Ovary (tissue), 9 donors: ENCODE results near the gene RPP30. TPM values are rescaled to one million over a fixed set of nuclear protein-coding genes. Genes with fewer than 3 reads are reported as not detected.

Source experiments
- DNase-seq, 5 donors: peaks; one replicate each; pipeline ENCODE4 v3.0.0-alpha.2; 2019 to 2020
- H3K27ac ChIP-seq, 2 donors: fragments of 200-600 bp; one replicate each; pipeline versions ENCODE4 v1.5.1 to v1.8.0; 2019 to 2022
- H3K27me3 ChIP-seq: fragments of 200-600 bp; one replicate; pipeline ENCODE4 v1.8.0; 2022
- H3K36me3 ChIP-seq: fragments of 200-600 bp; sonication (generic); one replicate; pipeline ENCODE4 v1.5.1; 2019
- H3K4me1 ChIP-seq: one replicate; pipeline ENCODE4 v1.8.1; 2013; ENCODE audit warnings: mild to moderate bottlenecking, moderate library complexity; ENCODE audit not compliant: insufficient read depth
- H3K4me3 ChIP-seq: fragments of 200-600 bp; sonication (generic); one replicate; pipeline ENCODE4 v1.5.1; 2017
- H3K9me3 ChIP-seq, 2 donors: fragments of 200-600 bp in 1 of 2; sonication (generic) in 1 of 2; one replicate each; pipeline versions ENCODE4 v1.5.1 to v1.8.1; 2013 to 2019; ENCODE audit warnings: mild to moderate bottlenecking in 1 of 2, moderate library complexity in 1 of 2
- CTCF ChIP-seq, 3 donors: fragments of 450-650 bp in 2 of 3; fragments of 200-600 bp in 1 of 3; IDR thresholded peaks; one replicate each; pipeline versions ENCODE4 v1.5.1 to v1.8.0; 2016 to 2022; ENCODE audit warnings: antibody characterized with exemption in 3 of 3, mild to moderate bottlenecking in 1 of 3
- EP300 ChIP-seq: sonication (generic); formaldehyde crosslinking; IDR thresholded peaks from one replicate; pipeline ENCODE4 v1.6.1; 2017; ENCODE audit warnings: antibody characterized with exemption
- POLR2A ChIP-seq: fragments of 450-650 bp; IDR thresholded peaks from one replicate; pipeline ENCODE4 v1.6.1; 2017; ENCODE audit warnings: antibody characterized with exemption, mild to moderate bottlenecking, moderate library complexity
- WGBS, 3 donors: extraction: QIAGEN DNeasy Blood & Tissue Kit in 1 of 3; methylation state at CpG; one replicate each; pipeline versions ENCODE4 v1.1.5 to v1.1.7; 2013 to 2017; 5-methylcytosine and 5-hydroxymethylcytosine counted together
- intact Hi-C, 4 donors: fragments of 100-400 bp; cut with DNase I; formaldehyde crosslinking; loops; one replicate each; pipeline versions ENCODE4 v1.11.0 to v1.15.1; 2022 to 2023
- polyA plus RNA-seq, 2 donors: library from polyadenylated mRNA; stranded (reverse); fragments of 200-250 nt in 1 of 2; fragments of 350-450 nt in 1 of 2; fragmentation: Illumina TruSeq in 1 of 2; extraction: RNeasy Lipid Tissue Mini Kit (QIAGEN cat#74804) in 1 of 2; gene quantifications; one replicate each; pipeline ENCODE4 v1.2.3, GENCODE V29; 2013 to 2014
- small RNA-seq: library from RNA; depleted of rRNA; stranded (forward); fragments of <200 nt; gene quantifications from one replicate; pipeline ENCODE3, GENCODE V24; 2016
- total RNA-seq, 7 donors: library from RNA; depleted of rRNA in 2 of 7; stranded (reverse); fragments of >200 nt in 2 of 7; fragmentation: NEBNext Ultra II Directional in 3 of 7; extraction: Animal tissue kit (Norgen Biotek cat#: 25700) in 3 of 7; gene quantifications; one replicate each; pipeline versions ENCODE4 v1.1.0 to v1.2.4, GENCODE V29; 2016 to 2023
- donor health status: DM: no; HTN: no; CAD: no; lungs with moderate emphysema.
- donor health status: DM: no; HTN: no; CAD: no.
- donor health status: Bipolar disorder and iron deficiency.
- donor health status: DM: yes; HTN: yes; CAD: no.
- donor health status: DM: no; HTN: no; CAD: no.
- donor health status: DM: yes; HTN: yes; CAD: no.

The RPP30 gene
- total and polyA plus RNA-seq, 9 donors: 20.9 to 35.1 (median 28.6) TPM

- Histone ChIP-seq H3K36me3 (no peaks in the 10 kb centered on the region), H3K9me3 (no peaks in the 10 kb centered on the region), H3K27ac (no peak overlapping the region), H3K4me3 (no peak overlapping the region), H3K27me3 (no peaks in the 10 kb centered on the region), H3K4me1 (no peaks in the 10 kb centered on the region)
- no peak for DNase-seq
- no peak for TF ChIP-seq POLR2A
- TF ChIP-seq EP300: no peak
- no peak for TF ChIP-seq CTCF (IDR thresholded peaks at IDR 0.05)
- intact Hi-C loops: no loop called here
- 0 to 88% (median 0%) methylated on average over 1 of the region's 1 CpG for WGBS, 3 donors
These were observed 73.0 kb downstream of the RPP30 start for GRCh38 chr10:90944749-90945148.

- no peak for DNase-seq
- no peaks in the 10 kb centered on the region for H3K9me3 ChIP-seq
- no peaks in the 10 kb centered on the region for H3K27me3 ChIP-seq
- H3K27ac ChIP-seq: no peak overlapping the region
- TF ChIP-seq POLR2A (no peak), EP300 (no peak), CTCF (IDR thresholded peaks at IDR 0.05) (no peak)
- H3K36me3 ChIP-seq: no peaks in the 10 kb centered on the region
- 51 to 61% (median 61%) methylated on average over 4 of the region's 4 CpGs for WGBS, 3 donors
- H3K4me3 ChIP-seq: no peak overlapping the region
- H3K4me1 ChIP-seq: no peaks in the 10 kb centered on the region
- intact Hi-C loops: no loop called here
These were observed 73.8 kb downstream of the RPP30 start for GRCh38 chr10:90945491-90946070.

GRCh38 chr10:90947030-90947960 lies 75.5 kb downstream of the RPP30 start:
- TF ChIP-seq EP300 (no peak), POLR2A (no peak), CTCF (IDR thresholded peaks at IDR 0.05) (no peak)
- no peak overlapping the region for H3K4me3 ChIP-seq
- no peaks in the 10 kb centered on the region for H3K27me3 ChIP-seq
- H3K27ac ChIP-seq: no peak overlapping the region
- 67 to 75% (median 69%) methylated on average over 5 of the region's 5 CpGs for WGBS, 3 donors
- H3K9me3 ChIP-seq: no peaks in the 10 kb centered on the region
- DNase-seq: no peak
- intact Hi-C loops: no loop called here
- H3K4me1 ChIP-seq: no peaks in the 10 kb centered on the region
- H3K36me3 ChIP-seq: no peaks in the 10 kb centered on the region

Small RNA genes lying within 50 kb of the gene (small RNA-seq; reads per million reads assigned to genes)
- gene RF00019 (not detected), gene RNU6-740P (not detected)

Other genes with a start within 250 kb of the RPP30 start
- gene HTR7, start 13.9 kb upstream of the RPP30 start, total RNA-seq: under 1 TPM in 5 of 7 donors, not detected in 2; 0.11 to 0.35 (median 0.32) TPM
- under 1 TPM; 0.13 to 1.00 TPM for gene HTR7, start 13.9 kb upstream of the RPP30 start, polyA plus RNA-seq
- under 1 TPM in 3 of 7 donors, not detected in 4; 0.27 to 0.84 (median 0.36) TPM for gene ANKRD1, start 49.1 kb downstream of the RPP30 start, total RNA-seq
- gene ANKRD1, start 49.1 kb downstream of the RPP30 start, polyA plus RNA-seq: under 1 TPM; 0.32 to 0.36 TPM